Mucosa of descending colon (tissue), 3 donors: ENCODE measurements around the gene FHIT. TPM values are rescaled to one million over a fixed set of nuclear protein-coding genes. Genes with fewer than 3 reads are reported as not detected.

Experiments used
- ATAC-seq: fragments of 200-7000 bp; cut with Tn5 transposase; one replicate; pipeline ENCODE4 v1.9.1; 2020; ENCODE audit warnings: mild to moderate bottlenecking, moderate library complexity
- DNase-seq, 3 donors: peaks; one replicate each; pipeline ENCODE4 v3.0.0-alpha.2; 2020
- H3K36me3 ChIP-seq: fragments of 200-600 bp; one replicate; pipeline ENCODE4 v1.8.0; 2021; ENCODE audit warnings: low read depth, mild to moderate bottlenecking
- H3K4me1 ChIP-seq: fragments of 200-600 bp; one replicate; pipeline ENCODE4 v1.8.0; 2021; ENCODE audit warnings: low read depth, mild to moderate bottlenecking
- H3K4me3 ChIP-seq: fragments of 200-600 bp; one replicate; pipeline ENCODE4 v1.8.0; 2021; ENCODE audit warnings: mild to moderate bottlenecking
- H3K9me3 ChIP-seq: fragments of 200-600 bp; one replicate; pipeline ENCODE4 v1.8.0; 2021; ENCODE audit warnings: mild to moderate bottlenecking
- CTCF ChIP-seq: fragments of 200-600 bp; IDR thresholded peaks from one replicate; pipeline ENCODE4 v1.8.0; 2022; ENCODE audit warnings: antibody characterized with exemption, mild to moderate bottlenecking
- intact Hi-C, 2 donors: fragments of 100-400 bp; cut with DNase I in 1 of 2; cut with micrococcal nuclease in 1 of 2; formaldehyde crosslinking; loops; one replicate each; pipeline versions ENCODE4 v1.11.0 to v1.11.1; 2022; cut with DNase I, micrococcal nuclease
- total RNA-seq, 3 donors: library from RNA; stranded (reverse); fragmentation: NEBNext Ultra II Directional in 2 of 3; extraction: Animal tissue kit (Norgen Biotek cat#: 25700) in 2 of 3; gene quantifications; one replicate each; pipeline versions ENCODE4 v1.2.1 to v1.2.4, GENCODE V29; 2021 to 2023
- donor health status: DM: no; HTN: no; CAD: no; lungs with moderate emphysema.
- donor health status: DM: no; HTN: no; CAD: no.
- donor health status: DM: no; HTN: yes; CAD: no.

Gene FHIT
- total RNA-seq, 3 donors from 2014 or later = 8.9 to 20.7 (median 18.6) TPM

- Histone ChIP-seq H3K36me3 (no peaks in the 10 kb centered on the region), H3K4me3 (no peak overlapping the region), H3K9me3 (no peaks in the 10 kb centered on the region), H3K4me1 (no peaks in the 10 kb centered on the region)
- TF ChIP-seq CTCF = no peak
- DNase-seq = no peak
- intact Hi-C loops = no loop called here
- ATAC-seq = no peak
Observed at GRCh38 chr3:59946401-59946800, 1304.9 kb downstream of the FHIT start.

- DNase-seq (no peak), ATAC-seq (no peak)
- no peak overlapping the region for H3K4me3 ChIP-seq
- intact Hi-C loops = no loop called here
- TF ChIP-seq CTCF = no peak
- H3K4me1 ChIP-seq = no peaks in the 10 kb centered on the region
- H3K36me3 ChIP-seq = no peaks in the 10 kb centered on the region
- no peaks in the 10 kb centered on the region for H3K9me3 ChIP-seq
Observed at GRCh38 chr3:59940718-59941117, 1310.5 kb downstream of the FHIT start.

DNA sequence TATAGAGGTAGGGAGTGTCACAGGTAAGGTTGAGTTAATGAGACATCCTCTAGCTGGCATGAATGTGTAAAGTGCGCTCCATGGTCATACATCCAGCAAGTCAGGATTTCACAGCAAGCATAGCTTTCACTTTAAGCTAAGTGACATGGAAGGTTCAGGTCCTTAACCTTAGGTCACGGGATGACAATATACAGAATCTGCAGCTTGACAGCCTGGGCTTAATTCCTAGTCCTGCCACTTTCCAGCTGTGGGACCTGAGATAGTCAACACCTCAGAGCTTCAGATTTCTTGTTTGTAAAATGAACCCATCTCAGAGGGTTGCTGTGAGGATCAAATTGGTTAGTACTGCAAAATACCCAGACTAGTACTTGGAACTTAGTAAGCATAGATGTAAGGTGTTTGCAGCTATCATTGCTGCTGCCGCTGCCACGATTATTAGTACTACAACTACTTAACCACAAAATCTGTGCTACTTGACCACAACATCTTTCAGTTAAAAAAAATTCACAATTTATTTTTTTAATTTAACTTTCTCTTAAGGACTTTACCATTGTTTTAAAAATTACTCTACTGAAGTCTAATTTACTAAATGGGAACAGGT lies 1311.3 kb downstream of the FHIT start:
- TF ChIP-seq CTCF = no peak
- H3K9me3 ChIP-seq = no peaks in the 10 kb centered on the region
- DNase-seq (no peak), ATAC-seq (no peak)
- intact Hi-C loops = no loop called here
- H3K36me3 ChIP-seq = no peaks in the 10 kb centered on the region
- no peaks in the 10 kb centered on the region for H3K4me1 ChIP-seq
- no peak overlapping the region for H3K4me3 ChIP-seq

DNA sequence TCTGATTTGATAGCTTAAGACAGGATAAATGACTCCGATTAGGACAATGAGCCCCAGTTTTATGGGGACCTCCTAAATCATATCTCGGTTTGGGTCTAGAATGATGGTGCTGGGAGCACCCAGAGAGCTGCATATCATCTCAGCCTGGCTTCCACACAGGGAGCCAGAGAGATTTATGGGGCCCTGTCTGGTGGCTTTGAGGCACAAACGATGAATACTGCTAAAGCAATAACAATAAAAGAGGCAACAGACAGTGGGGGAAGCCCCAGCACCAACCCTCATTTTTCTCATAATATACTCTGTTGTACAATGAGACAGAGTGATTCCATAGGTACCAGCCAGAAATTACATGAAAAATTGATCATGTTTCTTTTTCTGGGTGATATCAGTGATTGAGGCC lies 1312.4 kb downstream of the FHIT start:
- DNase-seq (no peak), ATAC-seq (no peak)
- Histone ChIP-seq H3K4me1 (no peaks in the 10 kb centered on the region), H3K36me3 (no peaks in the 10 kb centered on the region), H3K9me3 (no peaks in the 10 kb centered on the region), H3K4me3 (no peak overlapping the region)
- TF ChIP-seq CTCF = no peak
- intact Hi-C loops = no loop called here

DNA sequence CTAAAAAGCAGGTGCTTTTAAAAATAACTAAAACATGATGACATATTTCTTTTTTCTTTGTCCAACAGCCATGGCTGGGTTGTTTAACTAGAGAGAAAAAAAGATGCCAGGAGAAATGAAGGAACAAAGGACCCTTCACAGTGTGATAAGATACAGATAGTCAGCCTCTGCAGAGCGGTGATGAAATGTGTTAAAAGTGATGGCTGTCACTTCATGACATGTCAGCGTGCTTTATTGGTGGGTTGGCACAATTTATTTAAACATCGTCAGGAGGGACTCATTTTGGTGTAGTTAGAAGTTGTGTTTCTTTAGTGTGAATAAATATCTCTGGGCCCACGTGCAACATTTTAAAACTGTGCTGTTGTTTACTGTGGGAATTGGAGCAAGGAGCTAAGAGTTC lies 1314.1 kb downstream of the FHIT start:
- Histone ChIP-seq H3K9me3 (no peaks in the 10 kb centered on the region), H3K4me3 (no peak overlapping the region), H3K36me3 (no peaks in the 10 kb centered on the region), H3K4me1 (no peaks in the 10 kb centered on the region)
- intact Hi-C loops = no loop called here
- ATAC-seq = no peak
- no peak for DNase-seq
- TF ChIP-seq CTCF = no peak

DNA sequence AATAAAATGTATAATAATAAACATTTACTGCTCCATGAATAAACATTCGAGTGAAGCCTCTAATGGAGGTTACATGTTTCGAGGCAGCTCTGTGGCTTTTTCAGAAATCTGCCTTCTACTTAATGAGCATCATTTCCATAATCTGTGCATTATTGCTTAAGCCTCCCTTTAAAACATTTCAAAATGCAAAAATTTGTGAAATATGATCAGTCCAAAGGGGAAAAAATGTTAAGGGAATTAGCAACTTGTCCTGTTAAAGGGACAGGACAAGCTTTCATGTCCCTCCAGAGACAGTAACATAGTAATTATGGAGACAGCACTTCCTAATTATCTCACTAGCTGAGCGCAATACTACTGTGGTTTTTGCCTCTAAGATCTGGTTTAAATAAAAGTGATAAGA lies 1314.8 kb downstream of the FHIT start:
- ATAC-seq (no peak), DNase-seq (no peak)
- no peaks in the 10 kb centered on the region for H3K9me3 ChIP-seq
- no peaks in the 10 kb centered on the region for H3K4me1 ChIP-seq
- no peak for TF ChIP-seq CTCF
- intact Hi-C loops = no loop called here
- no peak overlapping the region for H3K4me3 ChIP-seq
- H3K36me3 ChIP-seq = no peaks in the 10 kb centered on the region
